NB4 (cell line): Measurements from ENCODE around the gene BATF2.

Source experiments
- DNase-seq: peaks from one replicate; pipeline ENCODE4 v3.0.0; 2010; ENCODE audit warnings: low read depth
- H3K4me3 ChIP-seq: one replicate; pipeline ENCODE4 v1.5.1; 2011; ENCODE audit warnings: mild to moderate bottlenecking, low read depth, low read length, moderate library complexity
- MYC ChIP-seq: IDR thresholded peaks from 2 replicates; pipeline ENCODE4 v1.6.1; 2011; ENCODE audit warnings: low read depth, low read length
- POLR2A ChIP-seq: IDR thresholded peaks from 2 replicates; pipeline ENCODE4 v1.6.1; 2011; ENCODE audit warnings: mild to moderate bottlenecking; ENCODE audit not compliant: insufficient read length; ENCODE audit errors: extremely low read depth
- TF ChIP-seq, protein P1 (sequence below): IDR thresholded peaks from 2 replicates; pipeline ENCODE4 v1.6.1; 2011; ENCODE audit warnings: low read depth, low read length
- TF ChIP-seq, protein P2 (sequence below): IDR thresholded peaks from one replicate; pipeline ENCODE4 v1.5.1; 2012; ENCODE audit warnings: low read depth, low read length

The BATF2 gene

DNA sequence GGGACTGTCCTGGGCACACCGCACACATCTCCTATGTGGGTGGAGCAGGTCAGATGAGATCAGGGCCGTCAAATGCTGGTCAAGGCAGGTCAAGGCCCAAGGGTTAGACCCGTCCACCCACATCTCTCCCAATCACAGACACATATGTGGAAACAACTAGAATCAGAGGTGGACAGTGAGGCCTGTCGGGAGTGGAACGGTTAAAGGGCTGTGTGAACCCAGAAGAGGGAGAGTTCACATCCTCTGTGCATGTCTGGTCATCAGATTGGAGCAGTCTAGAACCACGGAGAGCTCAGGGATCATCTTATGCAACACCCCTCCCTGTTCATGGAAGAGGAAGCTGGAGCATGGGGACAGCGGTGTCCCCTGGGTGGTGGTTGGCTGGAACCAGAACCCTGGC lies 23.1 kb upstream of the BATF2 start:
- TF ChIP-seq, protein P1, sequence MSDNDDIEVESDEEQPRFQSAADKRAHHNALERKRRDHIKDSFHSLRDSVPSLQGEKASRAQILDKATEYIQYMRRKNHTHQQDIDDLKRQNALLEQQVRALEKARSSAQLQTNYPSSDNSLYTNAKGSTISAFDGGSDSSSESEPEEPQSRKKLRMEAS, result no peak
- TF ChIP-seq MYC (no peak), POLR2A (no peak)
- TF ChIP-seq, protein P2, sequence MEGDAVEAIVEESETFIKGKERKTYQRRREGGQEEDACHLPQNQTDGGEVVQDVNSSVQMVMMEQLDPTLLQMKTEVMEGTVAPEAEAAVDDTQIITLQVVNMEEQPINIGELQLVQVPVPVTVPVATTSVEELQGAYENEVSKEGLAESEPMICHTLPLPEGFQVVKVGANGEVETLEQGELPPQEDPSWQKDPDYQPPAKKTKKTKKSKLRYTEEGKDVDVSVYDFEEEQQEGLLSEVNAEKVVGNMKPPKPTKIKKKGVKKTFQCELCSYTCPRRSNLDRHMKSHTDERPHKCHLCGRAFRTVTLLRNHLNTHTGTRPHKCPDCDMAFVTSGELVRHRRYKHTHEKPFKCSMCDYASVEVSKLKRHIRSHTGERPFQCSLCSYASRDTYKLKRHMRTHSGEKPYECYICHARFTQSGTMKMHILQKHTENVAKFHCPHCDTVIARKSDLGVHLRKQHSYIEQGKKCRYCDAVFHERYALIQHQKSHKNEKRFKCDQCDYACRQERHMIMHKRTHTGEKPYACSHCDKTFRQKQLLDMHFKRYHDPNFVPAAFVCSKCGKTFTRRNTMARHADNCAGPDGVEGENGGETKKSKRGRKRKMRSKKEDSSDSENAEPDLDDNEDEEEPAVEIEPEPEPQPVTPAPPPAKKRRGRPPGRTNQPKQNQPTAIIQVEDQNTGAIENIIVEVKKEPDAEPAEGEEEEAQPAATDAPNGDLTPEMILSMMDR, result no peak
- no peak for DNase-seq
- no peak overlapping the region for H3K4me3 ChIP-seq

DNA sequence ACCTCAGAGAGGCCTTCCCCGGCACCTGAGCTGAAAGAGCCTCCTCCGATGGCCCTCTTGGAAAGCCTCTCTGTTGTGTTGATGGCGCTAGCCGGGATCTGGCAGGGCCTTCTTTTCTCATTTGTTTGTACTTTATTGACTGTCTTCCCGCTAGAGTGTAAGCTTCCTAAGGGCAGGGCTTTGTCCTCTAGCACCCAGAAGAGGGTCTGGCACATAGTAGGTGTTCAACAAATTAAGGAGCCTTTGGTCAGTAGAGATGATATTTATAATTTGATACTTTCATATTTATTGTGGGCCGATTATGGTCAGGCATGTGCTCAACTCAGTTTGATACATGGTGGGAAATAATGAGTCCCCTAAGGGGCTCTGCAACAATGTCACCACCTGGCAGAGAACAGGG lies 21.2 kb upstream of the BATF2 start:
- TF ChIP-seq, protein P2, result no peak
- TF ChIP-seq, protein P1, result no peak
- TF ChIP-seq MYC (no peak), POLR2A (no peak)
- H3K4me3 ChIP-seq, result no peak overlapping the region
- DNase-seq, result no peak

DNA sequence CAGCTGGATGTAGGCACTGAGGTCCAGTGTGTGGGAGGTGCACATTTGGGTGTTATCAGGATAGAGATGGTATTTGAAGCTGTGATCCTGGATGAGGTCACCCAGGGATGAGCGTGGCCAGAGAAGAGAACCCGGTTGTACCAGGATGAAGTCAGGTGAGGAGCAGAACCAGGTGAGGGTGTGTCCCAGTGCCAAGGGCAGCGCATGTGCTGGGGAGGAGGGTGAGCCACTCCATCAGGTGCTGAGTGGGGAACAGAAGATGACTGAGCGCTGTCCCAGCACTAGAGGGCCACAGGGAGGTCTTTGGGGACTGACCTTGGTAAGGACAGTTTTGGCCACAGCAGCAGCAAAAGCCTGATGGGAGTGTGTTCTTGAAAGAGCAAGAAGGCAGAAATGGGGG lies 19.9 kb upstream of the BATF2 start:
- TF ChIP-seq MYC (no peak), POLR2A (no peak)
- TF ChIP-seq, protein P1, result no peak
- TF ChIP-seq, protein P2, result peak; percentile 20
- H3K4me3 ChIP-seq, result no peak overlapping the region
- DNase-seq, result peak; percentile 38

DNA sequence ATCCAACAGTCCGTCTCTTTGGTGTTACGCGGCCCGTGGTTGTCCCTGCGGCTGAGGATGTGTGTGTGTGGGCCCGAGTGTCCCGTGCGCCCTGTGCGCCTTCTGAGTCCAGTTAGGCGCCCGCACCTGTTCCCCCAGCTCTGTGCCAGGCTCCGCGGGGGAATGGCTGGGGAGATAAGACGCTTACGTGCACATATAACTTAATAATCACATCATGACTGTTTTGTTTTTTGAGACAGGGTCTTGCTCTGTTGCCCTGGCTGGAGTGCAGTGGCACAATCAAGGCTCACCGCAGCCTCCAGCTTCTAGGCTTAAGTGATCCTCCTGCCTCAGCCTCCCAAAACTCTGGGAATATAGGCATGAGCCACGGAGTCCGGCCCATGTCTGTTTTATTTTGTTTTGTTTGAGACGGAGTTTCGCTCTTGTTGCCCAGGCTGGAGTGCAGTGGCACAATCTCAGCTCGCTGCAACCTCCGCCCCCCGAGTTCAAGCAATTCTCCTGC lies 18.0 kb upstream of the BATF2 start:
- no peak for DNase-seq
- TF ChIP-seq, protein P1, result no peak
- TF ChIP-seq MYC (no peak), POLR2A (no peak)
- TF ChIP-seq, protein P2, result no peak
- peak overlapping the region; percentile 85 for H3K4me3 ChIP-seq

DNA sequence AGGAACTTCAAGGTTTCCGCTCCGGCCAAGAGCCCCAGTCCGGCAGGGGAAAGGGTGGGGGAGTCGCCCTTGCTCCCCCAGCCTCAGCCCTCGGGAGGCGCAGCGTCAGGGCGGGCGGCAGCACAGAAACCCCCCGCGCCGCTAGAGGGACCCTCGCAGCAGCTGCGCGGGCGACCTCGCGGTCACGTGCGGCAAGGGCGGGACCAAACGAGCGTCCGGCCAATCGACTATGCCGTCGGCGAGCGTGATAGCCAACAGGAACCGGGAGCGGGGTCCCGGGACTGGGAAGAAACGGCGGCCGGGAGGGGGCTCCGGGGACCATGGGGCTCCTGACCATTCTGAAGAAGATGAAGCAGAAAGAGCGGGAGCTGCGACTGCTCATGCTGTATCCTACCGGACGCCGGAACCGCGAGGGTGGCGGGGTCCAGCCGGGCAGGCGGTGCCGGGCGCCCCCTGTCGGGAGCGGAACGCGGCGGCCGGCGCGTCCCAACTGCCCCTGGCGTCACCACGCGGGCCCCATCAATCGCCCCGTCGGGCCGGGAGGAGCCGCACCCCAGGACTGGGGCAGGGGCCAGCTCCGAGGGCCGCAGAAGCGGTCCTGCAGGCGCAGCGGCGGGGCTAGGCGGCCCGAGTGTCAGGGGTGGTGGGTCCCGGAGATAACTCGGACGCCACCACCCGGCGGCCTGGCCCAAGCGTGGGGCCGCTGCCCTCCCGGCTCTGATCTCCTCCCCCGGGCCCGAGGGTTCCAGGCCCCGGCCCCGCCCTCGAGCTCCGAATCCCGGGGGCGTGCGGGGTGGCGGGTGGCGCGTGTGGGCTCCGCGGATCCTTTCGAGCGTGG lies 17.3 kb upstream of the BATF2 start, which contains the start of gene ARL2:
Gene ARL2, plus strand, starts transcription at position 273 of the 838 bp plus-strand sequence. Its CDS starts 48 bp downstream, at position 321.
- H3K4me3 ChIP-seq, result peak within 1 kb of the TSS; percentile 85
- peak; percentile 97 for DNase-seq
- TF ChIP-seq, protein P1, result peak; percentile 97
- TF ChIP-seq POLR2A, result peak; percentile 63
- no peak; the same call in none of the 2 replicates for TF ChIP-seq MYC
- TF ChIP-seq, protein P2, result peak; percentile 33
